T-helper 2 cell treated with Interferon-gamma antibody and Interleukin-4, amounts not matched to agents 5 μg/mL and 100 μg/mL, for 36 hours (primary cell): ENCODE results near the gene ANXA10.
"Not testable (repeated sequence)": the region's sequence is repeated elsewhere in the genome, so short reads cannot be mapped to it uniquely, and the experiment has no call there.

Experiments
- DNase-seq: peaks from one replicate; pipeline ENCODE4 v3.0.0; 2021; ENCODE audit warnings: low spot score
- H3K27ac Mint-ChIP-seq: one replicate; pipeline ENCODE4 v1.8.0; 2021; ENCODE audit warnings: mild to moderate bottlenecking, mixed read lengths
- H3K27me3 Mint-ChIP-seq: one replicate; pipeline ENCODE4 v1.8.0; 2021; ENCODE audit warnings: low read depth, mixed read lengths
- H3K36me3 Mint-ChIP-seq: one replicate; pipeline ENCODE4 v1.8.0; 2021; ENCODE audit warnings: low read depth, mixed read lengths
- H3K4me1 Mint-ChIP-seq: one replicate; pipeline ENCODE4 v1.8.0; 2021; ENCODE audit warnings: low read depth, mixed read lengths
- H3K4me3 Mint-ChIP-seq: one replicate; pipeline ENCODE4 v1.8.0; 2022; ENCODE audit warnings: mild to moderate bottlenecking, moderate library complexity, mixed read lengths
- H3K9me3 Mint-ChIP-seq: one replicate; pipeline ENCODE4 v1.8.0; 2021; ENCODE audit warnings: mixed read lengths

The ANXA10 gene

GRCh38 chr4:168203233-168203911, 111.0 kb downstream of the ANXA10 start:
- Mint-ChIP-seq H3K27me3 (no peaks in the 10 kb centered on the region), H3K4me1 (peaks cover 2% of the 10 kb centered on the region), H3K27ac (no peak overlapping the region), H3K9me3 (peaks cover 36% of the 10 kb centered on the region), H3K36me3 (peaks cover 5% of the 10 kb centered on the region), H3K4me3 (no peak overlapping the region)
- no peak for DNase-seq

DNA sequence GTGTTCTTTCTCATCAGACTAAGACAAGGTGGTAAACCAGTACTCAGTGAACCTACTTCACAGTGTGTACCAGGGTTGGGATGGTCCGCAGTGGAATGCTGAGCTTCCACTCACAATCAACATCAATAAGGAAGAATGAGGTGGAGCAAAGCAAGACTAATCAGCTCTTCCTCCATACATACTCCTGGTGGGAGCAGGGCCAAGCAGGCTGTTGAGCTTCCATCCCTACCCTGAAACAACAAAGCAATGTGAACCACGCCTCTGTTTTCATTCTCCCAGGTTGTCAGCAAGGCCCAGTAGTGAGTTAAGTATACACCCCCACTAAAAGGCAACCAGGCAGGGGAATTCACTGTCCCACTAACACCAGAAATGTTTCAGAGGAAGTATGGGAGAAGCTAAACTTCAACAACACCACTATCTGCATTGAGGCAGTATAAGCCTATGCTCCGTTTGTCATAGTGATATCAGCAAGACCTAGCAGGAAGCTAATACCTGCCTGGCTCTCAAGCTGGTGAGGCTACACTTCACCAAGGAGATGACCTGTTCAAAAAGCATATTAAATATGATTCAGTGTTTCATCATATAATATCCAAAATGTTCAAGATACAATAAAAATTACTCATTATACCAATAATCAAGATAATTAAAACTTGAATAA, 116.7 kb downstream of the ANXA10 start:
- H3K27ac Mint-ChIP-seq, result no peak overlapping the region
- DNase-seq, result no peak
- H3K27me3 Mint-ChIP-seq, result no peaks in the 10 kb centered on the region
- peaks cover 31% of the 10 kb centered on the region for H3K9me3 Mint-ChIP-seq
- no peak overlapping the region for H3K4me3 Mint-ChIP-seq
- peaks cover 9% of the 10 kb centered on the region for H3K36me3 Mint-ChIP-seq
- H3K4me1 Mint-ChIP-seq, result no peaks in the 10 kb centered on the region

- Mint-ChIP-seq H3K9me3 (peaks cover 19% of the 10 kb centered on the region), H3K4me1 (no peaks in the 10 kb centered on the region), H3K4me3 (no peak overlapping the region), H3K27ac (no peak overlapping the region), H3K27me3 (no peaks in the 10 kb centered on the region), H3K36me3 (peaks cover 24% of the 10 kb centered on the region)
- DNase-seq, result no peak
Measured at GRCh38 chr4:168212656-168213055, 120.3 kb downstream of the ANXA10 start.

DNA sequence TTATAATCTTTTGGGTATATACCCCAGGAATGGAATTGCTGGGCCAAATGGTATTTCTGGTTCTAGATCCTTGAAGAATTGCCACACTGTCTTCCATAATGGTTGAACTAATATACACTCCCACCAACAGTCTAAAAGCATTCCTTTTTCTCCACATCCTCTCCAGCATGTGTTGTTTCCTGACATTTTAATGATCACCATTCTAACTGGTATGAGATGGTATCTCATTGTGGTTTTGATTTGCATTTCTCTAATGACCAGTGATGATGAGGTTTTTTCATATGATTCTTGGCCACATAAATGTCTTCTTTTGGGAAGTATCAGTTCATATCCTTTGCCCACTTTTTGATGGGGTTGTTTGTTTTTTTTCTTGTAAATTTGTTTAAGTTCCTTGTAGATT, 121.2 kb downstream of the ANXA10 start:
- H3K27ac Mint-ChIP-seq, DNase-seq, H3K27me3 Mint-ChIP-seq, H3K4me1 Mint-ChIP-seq, H3K4me3 Mint-ChIP-seq: not testable (repeated sequence)
- Mint-ChIP-seq H3K9me3 (peaks cover 19% of the 10 kb centered on the region), H3K36me3 (peaks cover 30% of the 10 kb centered on the region)

DNA sequence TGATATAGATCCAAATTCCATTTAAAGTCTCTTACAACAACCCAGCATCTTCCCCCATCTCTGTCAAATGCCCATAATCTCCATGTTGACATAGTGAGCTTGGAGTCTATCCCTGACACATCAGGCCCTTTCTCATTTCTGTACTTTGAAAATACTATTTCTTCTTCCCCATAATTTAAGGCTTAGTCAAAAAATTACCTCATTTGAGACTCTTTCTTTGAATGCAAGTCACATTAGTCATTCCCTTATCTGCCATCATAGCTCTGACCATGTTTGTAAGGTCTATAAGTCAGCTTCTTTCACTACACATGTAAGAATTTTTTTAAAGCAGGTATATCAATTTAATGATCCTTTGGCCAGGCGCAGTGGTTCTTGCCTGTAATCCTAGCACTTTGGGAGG, 126.3 kb downstream of the ANXA10 start:
- Mint-ChIP-seq H3K9me3 (peaks cover 10% of the 10 kb centered on the region), H3K4me3 (no peak overlapping the region), H3K27ac (no peak overlapping the region), H3K36me3 (peaks cover 51% of the 10 kb centered on the region), H3K27me3 (no peaks in the 10 kb centered on the region), H3K4me1 (peaks cover 5% of the 10 kb centered on the region)
- no peak for DNase-seq

DNA sequence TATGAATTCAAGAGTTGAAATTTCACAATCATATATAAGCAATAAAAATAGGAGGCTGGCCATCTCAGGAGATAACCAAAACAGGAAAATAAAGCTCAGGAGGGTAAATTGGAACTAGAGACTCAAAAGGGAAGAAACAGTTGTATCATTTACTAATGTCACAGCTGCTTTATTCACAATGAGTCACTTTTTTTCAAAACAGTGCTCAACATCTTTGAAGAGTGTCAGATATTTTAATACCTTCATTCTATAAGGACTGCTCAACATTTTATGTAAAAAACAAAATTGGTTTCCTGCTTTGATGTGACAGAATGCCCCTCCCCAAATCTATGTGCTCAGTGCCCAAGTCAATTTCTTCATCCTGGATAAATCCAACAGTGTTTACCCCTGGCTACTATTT, 128.6 kb downstream of the ANXA10 start:
- Mint-ChIP-seq H3K27ac (no peak overlapping the region), H3K4me3 (no peak overlapping the region), H3K27me3 (no peaks in the 10 kb centered on the region), H3K36me3 (peaks cover 43% of the 10 kb centered on the region), H3K9me3 (no peaks in the 10 kb centered on the region), H3K4me1 (peaks cover 5% of the 10 kb centered on the region)
- no peak for DNase-seq

DNA sequence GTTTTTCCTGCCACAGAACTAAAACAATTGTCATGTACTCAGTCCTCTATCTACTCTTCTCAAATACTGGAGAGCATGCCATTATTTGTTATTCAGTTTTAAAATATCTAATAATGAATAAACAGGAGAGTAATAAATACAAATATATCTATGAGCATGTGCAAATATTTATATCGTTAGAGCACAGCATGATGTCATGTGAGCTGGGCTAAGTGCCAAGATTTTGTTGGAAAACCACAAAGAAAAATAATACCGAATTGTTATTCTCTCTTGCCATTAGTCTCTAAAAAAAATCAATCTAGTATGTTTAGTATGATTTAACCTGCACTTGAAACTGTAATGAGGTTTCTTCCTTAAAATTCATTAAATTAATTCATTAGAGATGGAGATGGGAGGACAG, 129.0 kb downstream of the ANXA10 start:
- Mint-ChIP-seq H3K27ac (no peak overlapping the region), H3K4me3 (no peak overlapping the region), H3K36me3 (peaks cover 43% of the 10 kb centered on the region), H3K27me3 (no peaks in the 10 kb centered on the region), H3K9me3 (no peaks in the 10 kb centered on the region), H3K4me1 (peaks cover 5% of the 10 kb centered on the region)
- DNase-seq, result no peak
